DMS53 (cell line): ENCODE data around the gene LRRC8E.
A peak's percentile ranks its signal among the peaks of the same experiment; 100 is the strongest.

Experiments used
- DNase-seq: peaks from one replicate; lab custom pipeline; 2025; lab: John Stamatoyannopoulos, UW

Gene LRRC8E

GRCh38 chr19:7888145-7888825 lies at the start of gene LRRC8E:
LRRC8E (plus strand) TSS chr19:7888510; CDS start chr19:7895604, 7,094 bp downstream.
- peak; percentile 82 for DNase-seq

GRCh38 chr19:7839476-7839875 lies 48.8 kb upstream of the LRRC8E start:
- no peak for DNase-seq

GRCh38 chr19:7840629-7841028 lies 47.7 kb upstream of the LRRC8E start:
- no peak for DNase-seq

GRCh38 chr19:7841751-7842660 lies 46.3 kb upstream of the LRRC8E start:
- no peak for DNase-seq

DNA sequence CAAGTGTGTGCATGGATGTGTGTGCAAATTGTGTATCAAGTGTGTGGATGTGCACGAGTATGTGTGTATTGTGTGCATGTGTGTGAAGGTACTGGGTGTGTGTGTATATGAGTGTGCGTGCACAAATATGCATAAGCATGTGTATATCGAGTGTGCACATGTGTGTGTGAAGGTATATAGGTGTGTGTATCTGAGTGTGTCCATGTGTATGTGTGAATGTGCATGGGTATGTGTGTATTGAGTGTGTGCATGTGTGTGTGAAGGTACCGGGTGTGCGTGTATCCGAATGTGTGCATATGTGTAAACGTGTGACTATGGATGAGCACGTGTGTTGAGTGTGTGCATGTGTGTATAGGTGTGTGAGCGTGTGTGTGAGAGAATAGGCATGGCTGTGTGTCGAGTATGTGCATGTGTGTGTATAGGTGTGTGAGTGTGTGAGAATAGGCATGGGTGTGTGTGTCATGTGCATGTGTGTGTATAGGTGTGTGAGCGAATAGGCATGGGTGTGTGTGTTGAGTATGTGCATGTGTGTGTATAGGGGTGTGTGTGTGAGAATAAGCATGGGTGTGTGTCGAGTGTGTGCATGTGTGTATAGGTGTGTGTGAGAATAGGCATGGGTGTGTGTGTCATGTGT lies 45.5 kb upstream of the LRRC8E start:
- no peak for DNase-seq

DNA sequence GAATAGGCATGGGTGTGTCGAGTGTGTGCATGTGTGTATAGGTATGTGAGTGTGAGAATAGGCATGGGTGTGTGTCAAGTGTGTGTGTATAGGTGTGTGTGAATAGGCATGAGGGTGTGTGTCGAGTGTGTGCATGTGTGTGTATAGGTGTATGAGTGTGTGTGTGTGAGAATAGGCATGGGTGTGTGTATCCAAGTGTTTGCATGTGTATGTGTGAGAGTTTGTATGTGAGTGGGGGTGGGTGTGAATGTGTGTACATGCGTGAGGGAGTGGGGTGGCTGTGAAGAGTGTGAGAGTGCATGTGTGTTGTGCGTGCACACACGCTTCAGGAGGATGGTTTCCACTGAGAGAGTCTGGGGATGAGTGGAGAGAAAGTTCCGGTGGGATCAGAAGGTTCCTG lies 44.8 kb upstream of the LRRC8E start:
- no peak for DNase-seq

DNA sequence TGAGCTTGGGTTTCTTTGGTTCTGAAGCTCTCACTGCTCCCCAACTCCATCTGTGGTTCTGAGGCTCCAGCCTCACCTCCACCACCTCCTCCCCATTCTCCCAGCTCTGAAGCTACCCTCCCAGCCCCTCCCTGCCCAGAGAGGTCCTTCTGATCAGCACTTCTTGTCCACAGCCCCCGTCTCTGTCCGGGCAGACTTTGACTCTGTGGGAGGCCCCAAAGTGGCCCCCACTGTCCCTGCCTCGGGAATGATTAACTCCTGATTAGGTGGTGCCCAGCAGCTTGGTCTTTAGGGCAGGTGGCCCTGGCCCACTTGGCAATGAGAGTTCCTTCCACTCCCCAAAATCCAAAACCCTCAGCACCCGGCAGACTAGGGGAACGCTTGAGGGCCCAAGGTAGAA lies 43.9 kb upstream of the LRRC8E start:
- DNase-seq, result no peak

DNA sequence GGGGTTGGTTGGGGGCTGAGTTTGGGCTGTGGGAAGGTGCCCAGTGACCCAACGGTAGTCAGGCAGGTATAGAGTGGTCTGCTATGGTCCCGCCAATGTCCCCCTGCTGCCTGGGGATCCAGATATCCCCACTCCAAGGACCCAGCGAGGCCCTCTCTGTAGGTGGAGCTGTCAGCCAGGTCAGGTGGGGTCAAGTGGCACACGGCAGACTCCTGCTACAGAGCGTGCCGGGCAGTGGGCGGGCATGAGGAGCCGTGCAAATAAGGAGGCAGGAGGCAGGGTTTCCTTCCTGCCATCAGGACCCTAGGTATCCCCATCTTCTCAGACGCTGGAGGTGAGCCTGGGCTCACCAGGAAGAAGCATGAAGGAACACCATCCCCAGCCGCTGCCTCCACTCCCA lies 43.4 kb upstream of the LRRC8E start:
- DNase-seq, result no peak

- no peak for DNase-seq
Measured at GRCh38 chr19:7845390-7846154, 42.7 kb upstream of the LRRC8E start.

DNA sequence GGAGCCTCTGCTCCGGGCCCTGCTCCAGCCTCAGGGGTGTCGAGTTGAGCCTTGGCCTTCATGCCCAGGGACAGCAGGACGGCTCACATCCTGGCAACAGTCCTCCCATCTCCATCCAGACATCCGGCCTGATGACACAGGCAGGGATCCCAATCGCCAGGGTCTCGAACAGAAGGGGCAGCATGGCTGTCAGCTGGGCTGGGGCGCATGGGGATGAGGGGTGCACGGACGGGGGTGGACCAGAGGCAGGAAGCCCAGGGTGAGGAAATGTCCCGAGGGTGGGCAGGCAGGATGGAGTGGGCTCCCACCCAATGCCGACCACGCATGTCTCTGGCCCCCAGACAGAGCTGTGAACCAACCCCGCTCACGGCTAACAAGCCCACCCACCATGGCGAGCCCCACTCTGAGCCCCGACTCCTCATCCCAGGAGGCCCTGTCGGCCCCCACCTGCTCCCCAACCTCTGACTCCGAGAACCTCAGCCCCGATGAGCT lies 42.1 kb upstream of the LRRC8E start:
- DNase-seq, result no peak

DNA sequence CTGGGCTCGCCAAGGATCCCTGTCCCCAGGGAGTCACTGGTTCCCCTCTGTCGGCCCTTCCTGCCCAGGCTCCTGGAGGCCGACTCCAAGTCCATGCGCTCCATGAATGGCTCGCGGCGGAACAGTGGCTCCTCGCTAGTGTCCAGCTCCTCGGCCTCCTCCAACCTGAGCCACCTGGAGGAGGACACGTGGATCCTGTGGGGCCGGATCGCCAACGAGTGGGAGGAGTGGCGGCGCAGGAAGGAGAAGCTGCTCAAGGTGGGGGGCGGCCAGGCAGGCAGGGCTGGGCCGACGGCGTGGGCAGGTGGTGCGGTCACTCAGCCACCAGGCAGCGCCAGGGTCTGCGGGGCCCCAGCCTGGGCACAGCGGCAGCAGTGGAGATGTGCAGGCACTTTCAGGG lies 40.6 kb upstream of the LRRC8E start:
- no peak for DNase-seq

DNA sequence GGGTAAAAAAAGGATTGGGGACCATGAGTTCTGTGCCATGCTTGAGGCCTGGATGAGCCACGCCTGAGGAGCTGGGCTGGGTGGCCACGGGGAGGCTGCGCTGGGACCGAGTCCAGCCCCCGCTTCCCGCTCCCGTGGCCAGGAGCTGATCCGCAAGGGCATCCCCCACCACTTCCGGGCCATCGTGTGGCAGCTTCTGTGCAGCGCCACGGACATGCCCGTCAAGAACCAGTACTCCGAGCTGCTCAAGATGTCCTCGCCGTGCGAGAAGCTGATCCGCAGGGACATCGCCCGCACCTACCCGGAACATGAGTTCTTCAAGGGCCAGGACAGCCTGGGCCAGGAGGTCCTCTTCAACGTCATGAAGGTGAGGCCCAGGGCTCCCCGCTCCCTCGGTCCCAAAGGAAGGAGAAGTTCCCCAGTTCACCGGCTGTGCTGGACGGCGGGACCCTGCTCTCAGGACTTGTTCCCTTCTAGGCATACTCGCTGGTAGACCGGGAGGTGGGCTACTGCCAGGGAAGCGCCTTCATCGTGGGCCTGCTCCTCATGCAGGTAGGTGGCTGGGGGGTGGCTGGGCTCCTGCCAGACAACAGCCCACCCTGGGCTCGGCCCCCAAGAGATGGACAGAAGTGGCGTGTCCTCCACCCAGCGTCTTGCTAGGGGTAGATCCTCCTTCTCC lies 39.4 kb upstream of the LRRC8E start:
- DNase-seq, result no peak

- DNase-seq, result no peak
Measured at GRCh38 chr19:7849631-7849999, 38.7 kb upstream of the LRRC8E start.

DNA sequence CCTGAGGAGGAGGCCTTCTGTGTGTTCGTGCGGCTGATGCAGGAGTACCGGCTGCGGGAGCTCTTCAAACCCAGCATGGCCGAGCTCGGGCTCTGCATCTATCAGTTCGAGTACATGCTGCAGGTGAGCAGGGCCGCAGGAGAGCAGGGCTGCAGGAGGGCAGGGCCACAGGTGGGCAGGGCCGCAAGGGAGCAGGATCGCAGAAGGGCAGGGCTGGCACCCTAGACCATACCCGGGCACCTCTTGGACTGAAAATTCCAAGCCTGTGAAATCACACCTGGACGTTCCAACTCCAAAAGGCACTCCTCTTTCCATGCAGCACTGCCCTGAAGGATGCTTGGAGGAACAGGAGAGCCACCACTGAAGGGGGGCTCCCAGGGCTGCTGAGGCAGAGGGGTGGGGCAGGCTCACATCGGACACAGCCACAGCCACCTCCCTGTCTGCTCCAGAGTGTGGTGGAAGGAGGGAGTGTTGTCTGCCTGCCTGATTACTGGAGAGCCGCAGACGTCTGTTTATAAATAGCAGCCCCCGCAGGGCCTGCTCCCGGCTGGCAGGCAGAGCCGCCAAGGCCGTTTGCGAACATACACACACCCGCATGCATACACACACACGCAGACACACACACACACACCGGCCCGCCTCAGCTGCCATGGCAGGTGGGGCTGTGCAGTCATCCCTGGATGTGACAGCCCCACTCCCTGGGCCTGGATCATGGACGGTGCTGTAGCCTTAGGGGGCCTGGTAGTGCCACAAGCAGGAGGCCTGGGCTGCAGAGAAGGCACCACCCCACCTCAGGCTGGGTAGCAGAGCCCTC lies 38.1 kb upstream of the LRRC8E start:
- DNase-seq, result no peak

DNA sequence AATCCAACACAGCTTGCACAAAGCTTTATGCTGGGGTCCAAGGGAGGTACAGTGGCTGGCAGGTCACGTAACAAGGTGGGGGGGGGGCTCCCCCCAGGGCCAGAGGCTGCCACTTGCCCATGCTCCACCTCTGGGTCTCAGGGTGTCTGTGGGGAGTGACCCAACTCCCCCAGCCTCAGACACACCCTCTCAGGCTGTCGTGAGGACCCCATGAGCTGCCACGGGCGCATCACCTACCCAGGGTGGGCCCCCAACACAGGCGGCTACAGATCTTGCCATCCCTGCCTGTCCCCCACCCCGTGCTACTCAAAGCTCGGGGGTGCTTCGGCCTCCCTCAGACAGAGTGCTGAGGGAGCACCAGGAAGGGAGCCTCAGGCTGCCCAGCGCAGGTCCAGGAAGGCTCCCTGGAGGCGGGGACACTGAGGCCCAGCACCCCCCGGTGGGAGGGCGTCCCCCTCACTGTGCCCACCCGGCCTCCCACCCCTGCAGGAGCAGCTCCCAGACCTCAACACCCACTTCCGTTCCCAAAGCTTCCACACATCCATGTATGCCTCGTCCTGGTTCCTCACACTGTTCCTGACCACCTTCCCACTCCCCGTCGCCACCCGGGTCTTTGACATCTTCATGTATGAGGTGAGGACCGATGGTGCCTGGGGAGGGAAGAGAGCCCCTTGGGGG lies 37.2 kb upstream of the LRRC8E start:
- no peak for DNase-seq

DNA sequence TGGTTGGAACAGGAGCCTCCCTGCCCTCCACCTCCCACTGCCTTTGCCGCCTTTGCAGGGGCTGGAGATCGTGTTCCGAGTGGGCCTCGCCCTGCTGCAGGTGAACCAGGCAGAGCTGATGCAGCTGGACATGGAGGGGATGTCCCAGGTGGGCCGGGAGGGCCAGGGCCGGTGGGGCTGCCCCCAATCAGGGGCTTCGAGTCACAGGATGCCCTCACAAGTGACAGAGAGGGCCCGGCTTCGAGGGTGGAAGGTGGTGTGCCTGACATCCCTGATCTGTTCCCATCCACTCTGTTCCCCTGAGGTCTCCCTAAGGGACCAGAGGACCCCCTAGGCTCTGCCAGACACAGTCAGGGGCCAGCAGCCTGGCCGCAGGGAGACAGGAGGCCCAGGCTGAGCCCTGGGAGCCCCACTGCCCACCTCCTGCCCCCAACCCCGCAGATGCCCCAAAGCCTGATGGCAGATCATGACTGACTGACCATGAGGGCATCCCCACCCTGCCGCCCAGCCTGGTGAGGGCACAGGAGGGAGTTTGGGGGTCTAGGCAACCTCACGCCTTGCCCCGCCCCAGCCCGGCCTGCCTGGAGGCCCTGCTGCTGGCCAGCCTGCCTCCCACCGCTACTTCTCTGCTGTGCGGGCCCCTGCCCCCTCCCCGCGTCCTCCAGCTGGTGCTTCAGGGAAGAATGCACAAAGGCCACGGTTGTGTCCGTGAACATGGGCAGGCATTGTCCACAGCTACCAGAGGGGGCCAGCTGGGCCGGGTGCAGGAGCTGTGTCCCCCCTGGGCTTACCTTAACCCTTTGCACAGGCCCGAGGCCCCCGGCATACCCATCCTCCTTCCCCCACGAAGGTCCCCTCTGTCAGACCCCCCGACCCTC lies 36.4 kb upstream of the LRRC8E start:
- no peak for DNase-seq

- DNase-seq, result peak; percentile 96
Measured at GRCh38 chr19:7852851-7853769, 35.2 kb upstream of the LRRC8E start.

DNA sequence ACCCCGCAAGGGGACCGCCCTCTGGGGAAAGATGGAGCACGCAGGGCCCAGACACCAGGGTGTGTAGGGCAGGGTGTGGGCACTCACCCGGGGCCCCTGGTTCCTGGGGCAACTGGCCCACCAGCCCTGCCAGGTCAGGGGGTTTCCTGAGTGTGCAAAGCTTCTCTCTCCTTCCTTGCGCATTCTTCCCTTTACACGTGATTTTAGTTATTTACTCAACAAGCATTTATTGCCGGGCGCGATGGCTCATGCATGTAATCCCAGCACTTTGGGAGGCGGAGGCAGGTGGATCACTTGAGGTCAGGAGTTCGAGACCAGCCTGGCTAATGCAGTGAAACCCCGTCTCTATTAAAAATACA lies 34.6 kb upstream of the LRRC8E start:
- DNase-seq, result peak; percentile 61
